ENCODE measurements around the gene TOLLIP.
"Not testable (repeated sequence)": the region's sequence is repeated elsewhere in the genome, so short reads cannot be mapped to it uniquely, and the experiment has no call there.

TOLLIP gene

GRCh38 chr11:1242751-1243150, 66.7 kb downstream of the TOLLIP start:
- DNase-seq = not testable (repeated sequence)

GRCh38 chr11:1242289-1242688, 67.1 kb downstream of the TOLLIP start:
- no peak for DNase-seq

GRCh38 chr11:1241706-1242105, 67.7 kb downstream of the TOLLIP start:
- no peak for DNase-seq

- no peak for DNase-seq
These were observed 68.7 kb downstream of the TOLLIP start for GRCh38 chr11:1240771-1241170.

DNA sequence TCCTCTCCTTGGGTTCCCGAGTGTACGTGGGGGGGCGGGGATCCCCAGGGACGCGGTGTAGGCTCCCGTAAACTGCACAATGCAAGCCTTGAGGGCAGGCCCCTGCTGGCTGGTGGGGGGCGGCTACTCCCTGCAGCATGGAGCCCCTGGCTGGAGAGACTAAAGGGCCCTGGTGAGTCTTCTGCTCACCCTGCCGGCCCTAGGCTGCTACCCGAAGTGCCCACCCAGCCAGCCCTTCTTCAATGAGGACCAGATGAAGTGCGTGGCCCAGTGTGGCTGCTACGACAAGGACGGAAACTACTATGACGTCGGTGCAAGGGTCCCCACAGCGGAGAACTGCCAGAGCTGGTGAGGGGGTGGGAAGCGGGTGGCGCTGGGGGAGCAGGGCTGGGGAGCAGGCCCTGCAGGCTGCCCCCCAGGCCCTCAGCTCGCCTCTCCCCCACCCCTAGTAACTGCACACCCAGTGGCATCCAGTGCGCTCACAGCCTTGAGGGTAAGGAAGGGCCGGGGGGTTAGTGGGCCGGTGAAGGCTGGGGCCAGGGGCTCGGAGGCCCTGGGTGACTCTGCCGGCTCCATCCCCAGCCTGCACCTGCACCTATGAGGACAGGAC, 69.7 kb downstream of the TOLLIP start:
- no peak for DNase-seq

DNA sequence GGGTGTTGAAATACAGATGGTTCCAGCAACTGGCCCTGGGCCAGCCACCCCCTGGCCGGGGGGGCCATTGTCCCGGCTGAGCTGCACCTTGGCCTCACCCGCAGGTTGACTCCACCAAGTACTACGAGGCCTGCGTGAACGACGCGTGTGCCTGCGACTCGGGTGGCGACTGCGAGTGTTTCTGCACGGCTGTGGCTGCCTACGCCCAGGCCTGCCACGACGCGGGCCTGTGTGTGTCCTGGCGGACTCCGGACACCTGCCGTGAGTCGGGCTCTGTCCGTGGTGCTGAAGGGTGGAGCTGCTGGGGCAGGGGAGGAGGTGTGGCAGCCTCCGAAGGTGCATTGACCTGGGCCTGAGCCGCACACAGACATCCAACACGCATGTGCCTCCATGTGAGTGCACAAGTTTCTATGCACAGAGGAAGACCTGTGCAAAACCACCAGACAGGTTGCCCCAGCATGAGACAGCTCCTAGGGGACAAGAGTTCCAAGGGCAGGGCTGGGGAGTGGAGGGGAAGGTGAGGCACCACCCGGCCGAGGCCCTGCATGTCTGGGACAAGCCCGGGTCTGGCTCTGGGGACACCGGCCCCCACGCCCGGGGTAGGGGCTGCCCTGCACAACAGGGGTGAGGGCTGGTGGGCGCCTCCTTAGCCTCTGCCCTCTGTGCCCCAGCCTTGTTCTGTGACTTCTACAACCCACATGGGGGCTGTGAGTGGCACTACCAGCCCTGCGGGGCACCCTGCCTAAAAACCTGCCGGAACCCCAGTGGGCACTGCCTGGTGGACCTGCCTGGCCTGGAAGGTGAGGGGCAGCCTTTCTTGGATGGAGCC, 70.5 kb downstream of the TOLLIP start:
- DNase-seq = no peak

DNA sequence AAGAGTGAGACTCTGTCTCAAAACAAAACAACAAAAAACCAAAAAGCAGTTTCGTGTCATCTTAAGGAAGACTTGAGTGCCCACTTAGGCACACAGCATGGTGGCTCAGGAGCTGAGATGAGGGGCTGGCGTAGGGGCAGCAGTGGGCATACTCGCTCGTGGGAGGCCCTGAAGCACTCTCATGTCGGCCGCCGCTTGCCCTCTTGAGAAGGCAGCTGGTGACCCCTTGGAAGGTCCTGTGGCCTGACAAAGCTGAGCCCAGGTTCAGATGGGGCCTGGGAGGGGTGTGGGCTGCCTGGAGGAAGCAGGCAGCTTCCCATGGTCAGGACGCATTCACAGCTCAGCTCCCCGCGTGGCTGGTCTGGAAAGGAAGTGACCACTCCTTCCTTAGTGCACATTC, 71.6 kb downstream of the TOLLIP start:
- DNase-seq = no peak

DNA sequence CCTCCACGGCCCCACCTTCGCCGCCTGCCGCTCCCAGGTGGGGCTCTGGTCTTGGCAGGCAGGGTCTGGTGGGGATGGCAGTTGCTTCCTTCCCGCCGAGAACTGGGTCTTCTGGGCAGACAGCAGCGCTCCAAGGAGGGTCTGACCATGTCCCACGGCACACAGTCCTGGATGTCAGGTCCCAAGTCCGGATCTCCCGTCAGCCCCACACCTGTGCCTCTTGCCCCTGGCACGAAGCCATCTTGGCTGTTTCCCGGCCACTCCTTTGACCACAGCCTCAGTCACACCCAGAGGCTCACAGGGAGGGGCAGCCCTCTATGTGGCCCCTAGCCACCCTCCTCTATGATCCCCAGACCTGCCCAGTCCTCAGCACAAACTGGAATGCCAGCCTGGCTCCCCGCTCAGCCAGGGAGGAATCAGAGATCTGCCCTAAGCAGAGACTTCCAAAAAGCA, 72.3 kb downstream of the TOLLIP start:
- no peak for DNase-seq

DNA sequence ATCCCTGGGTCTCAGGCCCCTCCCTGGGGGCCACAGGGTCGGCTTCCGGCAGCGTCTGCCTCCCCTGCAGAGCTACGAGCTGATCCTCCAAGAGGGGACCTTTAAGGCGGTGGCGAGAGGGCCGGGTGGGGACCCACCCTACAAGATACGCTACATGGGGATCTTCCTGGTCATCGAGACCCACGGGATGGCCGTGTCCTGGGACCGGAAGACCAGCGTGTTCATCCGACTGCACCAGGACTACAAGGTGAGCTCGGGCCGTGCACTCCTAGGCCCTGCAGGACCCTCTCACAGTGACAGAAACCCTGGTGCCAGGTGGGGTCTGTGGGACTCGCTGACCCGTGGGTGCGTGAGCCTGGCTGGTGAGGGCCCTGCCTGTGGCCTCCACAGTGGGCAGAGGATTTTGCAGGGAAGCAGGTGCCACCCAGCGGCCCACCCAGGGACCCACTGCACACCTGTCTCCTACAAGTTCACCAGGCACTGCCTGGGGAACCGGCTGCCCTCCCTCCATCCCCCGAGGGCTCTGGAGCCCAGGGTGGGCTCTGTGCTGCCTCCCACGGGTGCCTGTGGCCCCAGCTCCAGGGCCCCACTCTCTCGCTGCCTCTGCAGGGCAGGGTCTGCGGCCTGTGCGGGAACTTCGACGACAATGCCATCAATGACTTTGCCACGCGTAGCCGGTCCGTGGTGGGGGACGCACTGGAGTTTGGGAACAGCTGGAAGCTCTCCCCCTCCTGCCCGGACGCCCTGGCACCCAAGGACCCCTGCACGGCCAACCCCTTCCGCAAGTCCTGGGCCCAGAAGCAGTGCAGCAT, 72.9 kb downstream of the TOLLIP start:
- no peak for DNase-seq

DNA sequence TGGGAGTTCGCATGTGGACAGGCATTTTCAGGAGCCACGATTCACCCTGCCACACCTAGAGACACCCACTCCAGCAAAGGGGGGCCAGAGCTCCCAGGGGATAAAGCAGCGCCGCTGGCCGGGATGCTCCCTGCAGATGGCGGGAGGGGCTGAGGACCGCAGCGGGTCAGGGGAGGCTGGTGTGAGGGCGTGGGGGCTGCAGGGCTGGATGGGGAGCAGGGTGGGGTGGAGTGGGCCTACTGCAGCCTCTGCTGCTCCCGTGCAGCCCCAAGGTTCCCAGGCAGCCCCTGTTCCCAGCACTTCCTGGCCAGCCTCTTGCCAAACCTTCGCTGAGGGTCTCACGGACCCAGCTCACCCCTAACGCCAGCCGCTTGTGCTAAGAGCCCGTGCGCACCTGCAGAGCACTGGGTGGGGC, 73.5 kb downstream of the TOLLIP start:
- no peak for DNase-seq

DNA sequence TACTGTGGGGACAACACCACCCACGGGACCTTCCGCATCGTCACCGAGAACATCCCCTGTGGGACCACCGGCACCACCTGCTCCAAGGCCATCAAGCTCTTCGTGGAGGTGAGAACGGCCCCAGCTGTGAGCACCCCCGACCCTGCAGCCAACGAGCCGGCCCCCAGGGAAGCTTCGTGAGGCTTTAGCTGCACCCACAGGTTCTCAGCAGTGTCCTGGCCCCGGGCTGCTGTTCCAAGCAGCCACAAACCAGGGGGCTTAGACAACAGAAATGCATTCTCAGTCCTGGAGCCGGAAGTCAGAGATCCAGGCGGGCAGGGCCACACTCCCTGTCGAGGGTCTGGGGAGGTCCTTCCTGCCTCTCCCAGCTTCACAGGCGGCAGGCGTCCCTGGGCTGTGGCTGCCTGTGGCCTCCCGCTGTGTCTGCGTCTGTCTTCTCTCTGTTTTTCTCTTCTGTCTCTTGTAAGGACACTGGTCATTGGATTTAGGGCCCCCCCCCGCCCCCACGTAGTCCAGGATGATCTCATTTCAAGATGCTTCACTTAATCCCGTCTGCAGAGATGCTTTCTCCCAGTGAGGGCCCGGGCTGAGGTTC, 74.0 kb downstream of the TOLLIP start:
- DNase-seq = peak in 2 of 5 donors; percentile 0 to 7

DNA sequence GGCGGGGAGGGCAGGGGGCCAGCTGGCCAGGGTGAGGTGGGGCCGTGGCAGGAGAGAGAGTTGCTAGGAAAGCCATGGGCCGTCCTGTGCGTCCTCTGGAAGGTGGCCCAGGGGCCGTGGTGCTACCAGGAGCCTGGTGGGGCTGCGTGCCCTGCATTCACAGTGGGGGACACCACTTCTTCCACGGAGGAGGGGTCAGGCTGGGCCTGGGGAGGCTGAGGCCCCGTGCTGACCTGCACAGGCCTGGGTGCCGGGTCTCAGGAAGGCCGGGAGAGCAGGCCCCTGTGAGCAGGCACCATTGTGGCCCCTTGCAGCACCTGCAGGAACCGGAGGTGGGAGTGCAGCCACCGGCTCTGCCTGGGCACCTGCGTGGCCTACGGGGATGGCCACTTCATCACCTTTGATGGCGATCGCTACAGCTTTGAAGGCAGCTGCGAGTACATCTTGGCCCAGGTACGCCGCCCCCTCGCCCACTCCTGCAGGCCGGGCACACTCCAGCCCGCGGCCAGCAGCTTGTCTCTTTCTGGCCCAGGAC, 74.6 kb downstream of the TOLLIP start:
- peak in 2 of 5 donors; percentile 1 to 6 for DNase-seq

GRCh38 chr11:1234054-1234720, 75.2 kb downstream of the TOLLIP start:
- peak in 2 of 5 donors; percentile 1 to 7 for DNase-seq

- peak in 1 of 5 donors; percentile 7 for DNase-seq
These were observed 75.9 kb downstream of the TOLLIP start for GRCh38 chr11:1233351-1234053.

GRCh38 chr11:1232883-1233321, 76.5 kb downstream of the TOLLIP start:
- DNase-seq = peak in 1 of 5 donors; percentile 5

GRCh38 chr11:1232021-1232882, 77.2 kb downstream of the TOLLIP start:
- peak in 2 of 5 donors; percentile 0 to 11 for DNase-seq

DNA sequence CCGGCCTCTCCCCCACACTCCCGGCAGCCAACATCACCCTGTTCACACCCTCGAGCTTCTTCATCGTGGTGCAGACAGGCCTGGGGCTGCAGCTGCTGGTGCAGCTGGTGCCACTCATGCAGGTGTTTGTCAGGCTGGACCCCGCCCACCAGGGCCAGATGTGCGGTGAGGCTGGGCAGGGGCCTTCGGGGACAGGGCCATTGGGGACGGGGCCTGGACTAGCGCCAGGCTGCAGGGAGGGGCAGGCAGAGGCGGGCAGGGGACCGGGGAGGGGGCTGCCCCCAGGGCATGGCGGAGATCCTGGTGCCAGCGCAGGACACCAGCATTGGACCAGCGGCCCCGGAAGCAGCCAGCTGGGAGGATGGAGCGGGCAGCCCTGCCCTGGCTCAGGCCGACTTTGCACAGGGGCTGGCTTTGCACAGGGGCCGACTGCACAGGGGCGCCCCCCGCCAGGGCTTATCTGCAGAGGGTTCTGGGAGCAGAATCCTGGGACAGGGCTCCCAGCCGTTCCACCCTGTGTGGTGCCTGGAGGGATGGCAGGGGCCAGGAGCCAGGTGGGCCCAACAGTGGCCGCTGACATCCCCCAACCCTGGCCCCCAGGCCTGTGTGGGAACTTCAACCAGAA, 77.9 kb downstream of the TOLLIP start:
- peak in 2 of 5 donors; percentile 1 to 13 for DNase-seq

DNA sequence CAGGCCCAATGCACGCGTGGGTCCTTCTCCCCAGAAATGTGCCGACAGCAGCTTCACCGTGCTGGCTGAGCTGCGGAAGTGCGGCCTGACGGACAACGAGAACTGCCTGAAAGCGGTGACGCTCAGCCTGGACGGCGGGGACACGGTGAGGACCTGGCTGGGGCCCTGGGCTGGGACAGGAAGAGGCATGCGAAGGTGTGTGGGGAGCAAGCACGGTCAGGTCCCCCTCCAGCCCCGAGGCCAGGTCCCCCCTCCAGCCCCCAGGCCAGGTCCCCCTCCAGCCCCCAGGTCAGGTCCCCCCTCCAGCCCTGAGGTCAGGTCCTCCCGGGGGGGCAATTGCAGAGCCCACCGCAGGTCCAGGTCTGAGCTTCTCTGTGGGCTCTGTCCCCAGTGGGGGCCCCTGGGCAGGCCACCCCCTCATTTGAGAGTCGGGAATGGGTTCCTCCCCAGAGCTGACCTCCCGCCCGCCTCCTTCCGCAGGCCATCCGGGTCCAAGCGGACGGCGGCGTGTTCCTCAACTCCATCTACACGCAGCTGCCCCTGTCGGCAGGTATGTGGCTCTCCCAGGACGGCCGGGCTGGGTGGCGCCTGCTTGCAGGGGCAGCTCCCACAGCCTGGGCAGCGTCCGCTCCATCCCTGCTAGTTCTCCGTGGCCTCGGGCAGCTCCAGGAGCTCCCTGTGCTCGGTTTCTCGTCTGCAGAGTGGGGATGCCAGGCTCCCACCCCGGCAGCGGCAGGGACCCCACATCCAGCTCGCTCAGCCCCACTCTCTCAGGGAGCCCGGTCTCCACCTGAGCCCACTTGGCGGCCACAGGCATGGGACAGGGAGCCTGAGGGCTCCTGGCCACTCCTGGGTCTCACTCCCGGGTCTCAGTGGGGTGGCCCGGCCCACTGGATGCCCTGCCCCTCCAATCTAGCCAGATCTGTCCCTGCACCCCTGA, 78.7 kb downstream of the TOLLIP start:
- peak in 1 of 5 donors; percentile 12 for DNase-seq

GRCh38 chr11:1230121-1230455, 79.3 kb downstream of the TOLLIP start:
- peak in 1 of 5 donors; percentile 2 for DNase-seq

Data from T-helper 1 cell (primary cell).